ENCODE results near the gene CYP1A2.
"Not testable (repeated sequence)": the region's sequence is repeated elsewhere in the genome, so short reads cannot be mapped to it uniquely, and the experiment has no call there.

CYP1A2 gene

DNA sequence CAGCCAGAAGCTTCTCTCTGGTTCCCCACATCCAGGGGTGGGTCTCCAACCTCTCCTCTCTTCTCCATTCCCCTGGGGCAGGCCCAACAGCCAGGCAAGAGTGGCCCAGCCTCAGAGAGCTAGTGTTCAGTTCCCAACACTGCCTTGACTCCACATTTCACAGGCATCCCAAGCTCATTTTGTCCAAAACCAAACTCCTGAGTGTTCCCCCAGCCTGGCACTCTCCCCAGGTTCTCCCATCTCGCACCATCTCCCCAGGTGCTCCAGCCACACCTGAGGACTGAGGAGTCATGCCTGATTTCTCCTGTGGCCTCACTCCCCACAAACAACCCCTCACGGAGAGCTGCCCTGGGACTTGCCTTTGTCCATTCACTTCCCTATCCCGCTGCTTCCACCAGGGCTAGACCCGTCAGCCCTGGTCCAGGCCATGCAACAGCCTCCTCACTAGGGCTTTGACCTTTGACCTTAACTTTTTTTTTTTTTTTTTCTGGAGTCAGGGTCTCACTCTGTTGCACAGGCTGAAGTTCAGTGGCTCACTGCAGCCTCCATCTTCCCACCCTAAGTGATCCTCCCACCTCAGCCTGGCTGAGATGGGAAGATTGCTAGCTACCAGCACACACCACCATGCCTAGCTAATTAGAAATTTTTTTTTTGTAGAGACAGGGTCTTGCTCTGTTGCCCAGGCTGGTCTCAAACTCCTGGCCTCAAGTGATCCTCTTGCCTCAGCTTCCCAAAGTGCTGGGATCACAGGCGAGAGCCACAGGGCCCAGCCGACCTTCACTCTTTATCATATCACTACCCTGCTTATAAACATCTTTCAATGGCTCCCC is 29.3 kb downstream of the CYP1A2 start:
- DNase-seq = peak; percentile 18 to 61

DNA sequence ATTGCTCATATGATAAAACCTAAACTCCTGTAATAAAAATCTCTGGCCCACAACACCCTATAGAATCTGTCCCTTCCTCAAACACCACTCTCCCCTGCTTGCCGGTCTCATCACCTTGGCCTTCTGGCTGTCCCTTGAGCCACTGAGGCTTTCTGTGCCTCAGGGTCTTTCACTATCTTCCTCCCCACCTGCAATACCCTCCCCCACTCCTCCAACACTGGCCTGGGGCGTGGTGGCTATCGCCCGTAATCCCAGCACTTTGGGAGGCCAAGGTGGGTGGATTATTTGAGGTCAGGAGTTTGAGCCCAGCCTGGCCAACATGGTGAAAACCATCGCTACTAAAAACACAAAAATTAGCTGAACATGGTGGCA is 29.9 kb downstream of the CYP1A2 start:
- no peak for DNase-seq

DNA sequence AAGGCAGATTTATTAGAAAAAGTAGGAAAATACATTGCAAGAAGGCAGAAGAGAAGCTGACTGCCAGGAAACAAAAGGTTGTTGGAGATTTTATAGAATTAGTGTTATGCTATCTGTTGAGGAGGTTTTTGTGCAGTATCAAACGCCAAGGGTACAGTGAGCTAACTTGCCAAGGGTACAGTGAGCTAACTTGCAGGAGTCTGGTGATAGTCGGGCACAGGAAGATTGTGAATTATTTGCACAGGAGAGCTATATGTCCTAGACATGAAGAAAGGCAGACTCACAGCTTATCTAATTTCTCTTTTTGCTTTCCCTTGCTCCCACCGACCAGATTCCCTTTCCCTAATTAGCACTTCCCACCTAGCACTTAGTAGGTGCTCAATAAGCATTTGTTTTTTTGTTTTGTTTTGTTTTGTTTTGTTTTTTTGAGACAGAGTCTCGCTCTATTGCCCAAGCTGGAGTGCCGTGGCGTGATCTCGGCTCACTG is 30.6 kb downstream of the CYP1A2 start:
- no peak for DNase-seq

DNA sequence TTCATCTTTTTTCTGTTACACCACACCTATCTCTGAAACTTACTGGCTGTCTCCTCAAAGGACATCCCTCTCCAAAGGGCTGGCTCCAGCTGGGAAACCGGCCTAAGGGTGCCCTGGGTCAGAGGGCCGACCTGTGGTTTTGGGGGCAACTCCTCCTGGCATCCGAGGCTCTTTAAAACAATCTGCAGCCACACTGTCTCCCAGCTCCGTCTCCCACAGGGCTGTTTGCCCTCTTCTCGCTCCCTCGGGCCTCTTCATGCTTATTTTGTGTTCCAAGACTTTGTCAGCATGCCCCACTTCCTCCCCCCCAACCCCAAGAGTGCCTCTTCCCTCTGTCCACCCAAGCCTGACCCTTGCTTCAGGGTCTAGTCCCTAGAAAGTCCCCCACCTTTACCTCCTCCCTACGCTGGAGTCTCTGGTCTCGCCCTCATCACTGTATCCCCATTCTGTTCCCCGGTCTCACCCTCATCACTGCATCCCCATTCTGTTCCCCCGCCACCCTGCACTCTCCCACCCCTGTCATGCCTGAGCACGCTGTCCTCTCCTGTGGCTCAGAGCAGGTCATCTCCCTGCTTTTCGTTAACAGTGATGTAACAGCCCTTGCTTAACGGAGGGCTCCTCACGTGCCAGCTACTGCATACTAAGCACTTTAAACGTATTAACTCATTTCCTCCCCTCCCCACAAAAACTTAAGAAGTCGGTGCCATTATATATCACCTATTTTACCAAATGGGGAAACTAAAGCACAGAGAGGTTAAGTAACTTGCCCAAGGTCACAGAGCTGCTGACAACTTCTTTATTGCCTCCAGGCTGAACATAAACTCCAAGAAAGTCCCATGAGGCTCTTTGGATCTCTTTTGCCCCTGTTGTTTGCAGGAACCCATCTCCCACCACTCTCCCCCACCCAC is 32.1 kb downstream of the CYP1A2 start:
- peak; percentile 75 to 87 for DNase-seq

DNA sequence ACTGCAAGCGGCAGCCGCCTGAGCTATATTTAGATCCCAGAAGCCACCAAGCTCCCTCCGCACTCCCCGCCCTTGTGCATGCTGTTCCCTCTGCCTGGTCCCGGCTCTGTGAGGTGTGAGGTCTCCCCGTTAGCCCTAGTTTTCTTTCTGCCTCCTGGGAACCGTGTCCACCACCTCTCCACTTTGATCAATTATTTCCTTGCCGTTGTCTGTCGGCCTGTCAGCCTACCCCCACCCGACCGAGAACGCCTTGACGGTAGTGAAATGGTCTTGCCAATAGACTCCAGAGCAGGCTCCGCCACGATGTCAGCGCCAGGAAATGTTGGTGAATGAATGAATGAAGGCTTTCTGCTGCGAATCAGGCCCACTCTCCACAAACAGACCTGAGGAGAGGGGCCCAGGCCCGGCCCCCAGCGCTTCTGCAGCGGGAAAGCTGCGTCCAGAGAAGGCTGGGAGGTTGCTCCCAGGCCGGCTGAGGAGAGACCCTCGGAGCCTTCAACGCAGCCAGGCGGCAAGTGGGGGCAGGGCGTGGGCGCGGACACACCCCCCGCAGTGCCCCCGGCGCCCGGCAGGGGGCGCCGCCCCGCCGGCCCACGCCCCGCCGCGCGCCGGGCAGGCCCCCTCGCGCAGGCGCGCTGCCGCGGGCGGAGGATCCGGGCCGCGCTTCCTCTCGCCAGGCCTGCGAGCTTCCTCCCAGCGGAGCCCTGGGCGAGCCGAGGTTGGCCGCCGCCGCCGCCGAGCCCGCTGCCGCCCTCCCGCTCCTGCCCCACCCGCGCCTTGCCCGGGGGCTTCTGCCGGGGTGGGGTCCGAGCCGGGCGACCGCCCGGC is 33.0 kb downstream of the CYP1A2 start, which contains the start of gene CSK:
TSS of gene CSK (plus strand) at position 650 of the 828 bp plus-strand sequence. CDS start 16,218 bp downstream, outside the sequence.
- peak; percentile 80 to 90 for DNase-seq

DNA sequence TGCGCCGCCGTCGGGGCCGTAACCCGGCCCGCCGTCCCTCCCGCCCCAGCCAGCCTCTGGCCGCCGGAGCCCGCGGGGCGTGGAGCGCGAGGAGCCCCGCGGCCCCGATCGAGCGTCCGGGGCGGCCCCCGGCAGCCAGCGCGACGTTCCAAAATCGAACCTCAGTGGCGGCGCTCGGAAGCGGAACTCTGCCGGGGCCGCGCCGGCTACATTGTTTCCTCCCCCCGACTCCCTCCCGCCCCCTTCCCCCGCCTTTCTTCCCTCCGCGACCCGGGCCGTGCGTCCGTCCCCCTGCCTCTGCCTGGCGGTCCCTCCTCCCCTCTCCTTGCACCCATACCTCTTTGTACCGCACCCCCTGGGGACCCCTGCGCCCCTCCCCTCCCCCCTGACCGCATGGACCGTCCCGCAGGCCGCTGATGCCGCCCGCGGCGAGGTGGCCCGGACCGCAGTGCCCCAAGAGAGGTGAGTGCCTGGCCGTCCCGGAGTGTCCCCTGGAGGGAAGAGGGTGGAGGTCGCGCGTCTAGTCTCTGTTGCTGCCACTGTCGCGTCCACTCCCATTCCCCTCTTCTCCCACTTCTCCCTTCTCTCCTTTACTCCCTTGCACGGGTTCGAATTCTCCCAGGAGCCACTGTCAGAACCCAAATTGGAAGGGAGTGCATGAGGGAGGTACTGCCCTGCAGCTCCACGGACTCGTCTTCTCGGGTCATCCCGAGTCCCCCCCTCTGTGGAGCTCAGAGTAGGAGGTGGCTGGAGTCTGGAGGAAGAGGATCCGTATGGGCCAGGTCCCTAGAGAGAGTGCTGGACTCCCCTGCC is 33.8 kb downstream of the CYP1A2 start:
- peak; percentile 50 to 62 for DNase-seq

DNA sequence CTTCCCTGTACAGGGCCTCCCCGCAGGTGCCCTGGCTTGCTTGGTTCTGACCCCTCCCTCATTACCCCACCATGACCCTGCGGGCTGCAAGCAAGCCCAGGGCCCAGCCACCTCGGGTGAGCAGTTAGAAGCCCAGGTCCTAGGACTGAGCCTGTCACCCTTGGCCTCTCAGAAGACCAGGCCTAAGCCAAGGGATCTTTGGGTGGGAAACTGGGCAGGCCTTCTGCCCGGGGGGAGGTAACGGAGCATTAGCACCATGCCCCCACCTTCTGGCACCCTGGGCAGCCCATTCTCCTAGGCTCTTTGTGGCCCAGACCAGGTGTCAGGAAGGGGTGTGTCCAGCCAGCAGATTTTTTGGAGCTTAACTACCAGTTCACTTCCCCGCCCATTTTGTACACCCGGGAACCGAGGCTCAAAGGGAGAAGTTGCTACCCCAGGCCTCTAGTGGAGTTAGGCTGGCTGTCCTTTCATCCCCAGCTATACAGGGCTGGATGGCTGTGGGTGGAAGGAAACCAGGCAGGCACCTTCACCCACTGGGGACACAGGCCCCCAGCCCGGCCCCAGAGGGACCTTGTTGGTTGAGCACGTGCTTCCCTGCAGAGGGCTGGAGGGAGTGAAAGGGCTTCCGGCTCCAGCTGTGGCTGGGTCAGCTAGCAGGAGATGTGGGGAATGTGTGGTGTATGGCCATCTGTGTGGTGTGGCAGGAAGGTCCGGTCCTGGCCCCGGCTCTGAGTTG is 34.6 kb downstream of the CYP1A2 start:
- DNase-seq = peak; percentile 60 to 75

DNA sequence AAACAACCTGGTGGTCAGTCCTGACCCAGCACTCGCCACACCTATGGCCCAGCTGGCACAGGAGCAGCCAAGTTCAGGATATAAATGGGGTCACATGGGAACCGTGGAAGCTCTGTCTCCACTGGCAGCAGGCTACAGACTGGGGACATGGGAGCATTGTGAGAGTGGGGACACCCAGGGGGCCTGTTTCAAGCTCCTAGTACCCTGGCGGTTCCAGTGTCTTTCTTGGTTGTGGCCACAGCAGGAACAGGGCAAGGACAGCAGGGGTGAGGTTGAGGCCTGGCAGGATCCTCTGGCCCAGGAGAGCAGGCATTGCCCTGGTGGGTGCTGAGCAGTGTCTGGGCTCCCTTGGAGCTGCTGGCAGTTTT is 35.1 kb downstream of the CYP1A2 start:
- DNase-seq = no peak

DNA sequence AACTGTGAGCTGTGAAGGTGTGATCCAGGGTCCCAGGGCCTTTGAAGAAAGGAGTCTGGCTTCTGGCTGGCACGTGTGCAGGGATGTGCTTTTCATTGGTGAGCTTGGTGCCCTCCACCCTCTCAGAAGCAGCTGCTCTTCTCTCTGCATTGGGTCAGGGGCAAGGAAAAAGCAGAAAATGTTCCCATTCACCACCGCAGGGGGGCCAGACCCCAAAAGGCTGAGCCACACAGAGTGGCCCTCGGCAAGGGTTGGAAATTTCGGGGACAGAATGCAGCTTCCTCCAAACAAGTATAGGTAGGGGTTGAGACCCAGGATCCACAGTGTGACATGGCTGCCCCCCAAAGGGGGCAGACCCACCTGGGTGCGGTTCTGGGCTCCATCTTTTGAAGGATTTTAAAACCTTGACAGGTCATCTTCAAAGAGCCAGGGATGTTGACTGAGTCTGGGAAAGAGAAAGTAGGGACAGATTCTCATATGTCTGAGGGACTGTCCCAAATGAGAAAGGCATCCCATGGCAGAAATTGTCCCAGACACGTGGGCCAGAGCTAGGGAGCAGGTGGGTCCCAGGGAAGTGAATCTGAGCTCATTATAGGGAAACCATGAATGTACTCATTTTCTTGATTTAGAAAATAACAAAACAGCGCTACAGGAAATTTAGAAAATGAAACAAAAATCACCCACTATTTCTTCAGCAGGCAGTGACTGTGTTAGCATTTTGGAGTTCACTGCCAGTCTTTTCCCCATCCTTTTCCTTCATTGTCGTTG is 36.0 kb downstream of the CYP1A2 start:
- peak in 1 of 2 donors; percentile 32 for DNase-seq

DNA sequence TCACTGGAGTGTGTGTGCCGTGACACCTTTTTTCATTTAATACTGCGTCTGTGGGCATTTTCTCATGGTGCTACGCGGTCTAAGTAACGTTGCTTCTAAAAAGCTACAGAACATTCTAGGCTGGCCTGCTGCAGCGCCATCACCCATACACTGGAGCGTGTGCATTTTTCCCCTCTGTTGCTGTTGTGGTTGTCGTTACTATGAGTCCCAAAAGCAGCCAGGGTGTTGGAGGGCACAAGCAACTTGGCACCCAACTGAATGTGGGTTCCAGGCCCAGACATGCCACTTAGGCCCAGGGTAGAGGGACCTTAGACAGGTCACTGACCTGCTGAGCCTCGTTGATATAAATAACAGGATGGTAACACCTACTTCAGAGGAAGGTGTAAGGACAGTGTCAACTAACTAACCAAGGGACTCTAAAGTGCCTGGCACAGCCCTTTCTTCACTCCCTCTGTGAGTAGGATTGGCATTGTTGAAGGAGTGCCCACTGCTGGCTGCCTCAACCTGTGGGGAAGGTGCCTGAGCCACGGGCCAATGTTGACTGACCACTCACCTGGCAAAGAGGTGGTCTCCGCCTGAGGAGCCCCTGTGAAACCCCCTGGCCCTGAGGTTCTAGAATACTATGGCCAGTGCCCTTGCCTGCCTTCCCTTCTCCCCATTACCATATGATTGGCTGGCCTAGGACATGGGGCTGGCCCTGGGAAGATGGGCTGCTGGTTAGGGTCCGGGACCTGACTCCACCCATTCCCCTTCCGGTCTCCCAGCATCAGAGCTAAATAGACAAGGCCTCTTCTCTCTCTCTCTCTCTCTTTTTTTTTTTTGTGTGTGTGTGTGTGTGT is 36.8 kb downstream of the CYP1A2 start:
- no peak for DNase-seq

DNA sequence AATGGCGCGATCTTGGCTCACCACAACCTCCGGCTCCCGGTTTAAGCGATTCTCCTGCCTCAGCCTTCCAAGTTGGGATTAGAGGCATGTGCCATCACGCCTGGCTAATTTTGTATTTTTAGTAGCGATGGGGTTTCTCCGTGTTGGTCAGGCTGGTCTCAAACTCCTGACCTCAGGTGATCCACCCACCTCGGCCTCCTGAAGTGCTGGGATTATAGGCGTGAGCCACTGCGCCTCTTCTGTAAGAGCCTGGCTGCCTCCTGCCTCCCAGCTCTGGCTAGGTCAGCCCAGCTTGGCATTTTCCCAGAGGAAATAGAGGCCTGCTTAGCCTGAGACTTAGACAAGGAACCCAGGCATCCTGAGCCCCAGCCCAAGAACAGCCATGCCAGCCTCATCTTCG is 37.4 kb downstream of the CYP1A2 start:
- not testable (repeated sequence) for DNase-seq

DNA sequence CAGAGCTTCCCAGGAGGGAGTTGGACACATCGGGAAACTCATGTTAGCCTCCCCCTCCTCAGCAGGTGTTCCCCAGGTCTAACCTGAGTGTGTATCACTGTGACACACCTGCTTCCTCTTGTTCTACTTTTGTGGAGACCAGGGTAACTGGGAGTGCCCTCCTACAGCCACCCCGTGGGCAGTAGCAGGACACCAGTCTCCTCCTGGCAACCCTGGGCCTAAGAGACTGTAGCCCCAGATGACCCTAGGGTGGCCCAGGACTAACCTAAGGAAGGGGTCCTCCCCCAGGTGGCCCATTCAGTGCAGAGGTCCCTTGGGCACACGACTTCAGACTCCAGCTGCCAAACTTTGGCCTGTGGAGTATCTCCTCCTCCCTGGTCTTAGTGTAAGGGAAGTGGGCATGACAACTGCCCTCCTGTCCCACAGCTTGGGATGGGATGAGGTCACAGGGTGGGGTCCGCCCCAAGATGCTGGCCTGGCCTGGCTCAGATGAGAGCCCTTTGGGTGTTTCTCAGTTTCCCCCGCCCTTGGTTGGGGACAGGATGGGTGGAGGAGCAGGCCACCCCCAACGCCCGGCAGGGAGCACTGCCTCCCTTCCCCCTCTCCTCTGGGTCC is 38.0 kb downstream of the CYP1A2 start:
- peak; percentile 67 to 79 for DNase-seq

DNA sequence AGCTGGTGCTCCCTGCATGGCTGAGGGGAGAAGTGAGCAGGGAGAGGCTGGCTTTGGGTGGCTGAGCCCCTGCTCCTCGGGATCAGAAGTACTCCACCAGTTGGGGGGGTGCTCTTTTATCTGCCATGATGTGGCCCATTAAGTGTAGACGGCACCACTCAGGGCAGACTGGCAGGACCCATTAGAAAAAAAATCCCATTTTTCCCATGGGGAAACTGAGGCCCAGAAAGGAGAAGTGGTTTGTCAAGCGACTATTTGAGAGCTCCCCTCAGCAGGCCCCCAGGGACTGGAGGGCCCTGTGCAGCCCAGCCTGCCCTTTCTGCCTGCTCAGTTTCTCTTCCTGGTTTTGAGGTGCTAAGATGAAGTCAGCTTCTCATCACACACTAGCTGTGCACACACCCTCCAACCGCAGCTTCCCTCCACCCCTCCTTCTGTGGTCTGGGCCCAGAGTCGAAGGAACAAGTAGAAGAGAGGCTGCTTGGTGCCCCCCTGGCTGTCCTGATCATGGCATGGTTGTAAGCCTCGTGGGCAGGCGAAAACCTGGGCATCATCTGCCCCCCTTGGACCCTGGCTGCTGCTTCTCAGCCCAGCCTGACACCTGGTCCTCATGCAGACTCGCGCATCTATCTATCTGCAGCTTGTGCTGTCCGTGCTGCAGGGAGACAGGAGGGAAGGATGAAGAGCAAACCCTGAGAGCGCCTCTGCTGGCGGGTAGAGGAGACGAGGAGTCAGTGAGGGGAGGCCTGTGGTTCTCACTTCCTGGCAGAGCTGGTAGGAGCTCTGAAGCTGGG is 38.8 kb downstream of the CYP1A2 start:
- peak; percentile 96 for DNase-seq

DNA sequence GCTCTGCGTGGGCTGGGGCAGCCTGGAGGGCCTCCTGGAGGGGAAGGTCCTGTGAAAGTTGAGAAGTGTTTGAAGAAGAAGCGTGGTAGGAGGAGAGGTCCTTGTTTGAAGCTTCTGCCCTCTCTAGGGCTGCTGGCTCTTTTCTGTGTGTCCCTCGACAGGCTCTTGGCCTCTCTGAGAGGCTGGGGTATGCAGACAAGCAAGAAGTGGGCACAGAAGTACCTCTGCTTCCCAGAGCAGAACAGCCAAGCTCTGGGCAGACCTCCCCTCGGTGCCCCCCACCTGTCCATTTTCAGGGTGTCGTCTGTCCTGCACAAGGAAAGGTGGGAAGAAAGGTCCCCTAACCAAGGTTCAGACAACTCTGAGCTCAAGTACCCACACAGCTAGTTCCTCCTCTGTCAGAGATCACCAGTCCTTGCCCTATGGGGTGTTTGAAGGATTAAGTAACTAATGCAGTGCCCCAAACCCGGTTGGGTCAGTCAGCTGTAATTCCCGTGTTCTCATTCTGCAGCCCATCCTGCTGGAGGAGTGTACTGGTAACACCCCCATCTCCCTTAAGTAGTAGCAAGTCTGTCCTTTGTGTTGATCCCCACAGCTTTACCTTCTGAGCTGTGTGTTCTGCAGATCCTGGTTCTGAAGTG is 39.5 kb downstream of the CYP1A2 start:
- DNase-seq = peak; percentile 80 to 87

DNA sequence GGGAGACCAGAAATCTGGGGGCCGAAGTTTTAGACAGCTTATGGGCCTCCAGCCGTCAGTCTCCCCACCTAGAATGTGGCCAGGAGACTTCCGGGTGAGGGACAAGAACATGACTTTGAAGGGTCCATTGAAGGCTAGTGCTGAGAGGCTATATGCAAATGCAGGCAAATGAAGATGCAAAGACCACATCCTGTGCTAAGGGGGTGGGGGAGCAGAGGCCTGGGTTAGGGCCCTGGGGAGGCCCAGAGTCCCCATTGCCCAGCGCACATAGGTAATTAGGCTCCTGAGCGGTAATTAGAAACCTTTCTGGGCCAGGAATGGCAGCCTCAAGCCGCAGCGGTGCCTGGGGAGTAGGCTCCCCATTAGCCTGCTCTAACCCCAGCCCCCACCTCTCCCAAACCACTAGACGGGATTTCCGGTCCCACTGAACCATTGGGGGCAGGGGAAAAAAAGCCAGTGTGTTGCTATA is 40.1 kb downstream of the CYP1A2 start:
- DNase-seq = peak; percentile 28 to 32

DNA sequence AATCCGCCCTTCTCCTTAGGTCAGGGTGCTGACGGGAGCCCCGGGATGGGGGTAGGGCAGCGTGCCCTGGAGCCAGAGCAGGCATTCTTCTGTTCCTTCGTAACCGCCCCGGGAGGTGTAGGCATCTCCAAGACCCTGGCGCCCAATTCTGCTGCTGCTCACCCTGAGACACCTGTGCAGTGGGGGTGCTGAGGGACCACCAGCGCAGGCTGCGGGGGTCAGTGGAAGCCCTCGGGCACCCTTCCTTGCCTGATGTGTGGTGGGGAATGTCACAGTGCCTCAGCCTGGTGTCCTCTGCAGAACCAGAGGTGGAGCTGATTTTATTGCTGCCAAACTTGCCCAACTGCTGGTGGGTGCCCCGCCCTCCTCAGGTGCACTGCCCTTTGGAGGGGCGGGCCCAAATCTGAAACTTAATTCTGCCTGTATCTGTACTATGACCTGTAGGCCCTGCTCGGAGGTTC is 40.6 kb downstream of the CYP1A2 start:
- no peak for DNase-seq

DNA sequence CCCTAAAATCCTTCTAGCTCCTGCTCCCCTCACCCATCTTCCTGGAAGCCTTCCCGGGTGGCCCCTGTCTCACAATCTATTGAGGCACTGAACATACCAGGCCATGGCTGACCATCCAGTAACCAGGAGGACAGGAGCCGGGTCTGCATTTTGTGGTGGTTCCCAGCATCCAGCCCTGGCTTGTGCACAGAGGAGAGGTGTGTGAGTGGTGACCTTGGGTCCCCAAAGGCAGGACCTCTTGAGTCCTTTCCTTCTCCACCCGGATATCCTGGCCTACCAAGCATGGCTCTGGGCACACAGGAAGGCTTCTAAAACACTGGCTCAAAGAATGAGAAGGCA is 41.1 kb downstream of the CYP1A2 start:
- no peak for DNase-seq
